Ammon's horn (tissue), 1 donor: ENCODE measurements around the gene PDGFB.

Experiments used
- DNase-seq: peaks from one replicate; pipeline ENCODE4 v3.0.0-alpha.2; 2016; ENCODE audit warnings: low spot score

PDGFB gene

GRCh38 chr22:39244496-39245129, at the start of gene PDGFB:
PDGFB (minus strand) TSS chr22:39244982; CDS start chr22:39243963, 1,019 bp downstream.
- DNase-seq = peak; percentile 69

- no peak for DNase-seq
Observed at GRCh38 chr22:39293766-39294368, 49.1 kb upstream of the PDGFB start.

GRCh38 chr22:39292561-39293074, 47.8 kb upstream of the PDGFB start:
- DNase-seq = peak; percentile 86

- DNase-seq = no peak
Observed at GRCh38 chr22:39292031-39292462, 47.3 kb upstream of the PDGFB start.

- no peak for DNase-seq
Observed at GRCh38 chr22:39291523-39291922, 46.7 kb upstream of the PDGFB start.

DNA sequence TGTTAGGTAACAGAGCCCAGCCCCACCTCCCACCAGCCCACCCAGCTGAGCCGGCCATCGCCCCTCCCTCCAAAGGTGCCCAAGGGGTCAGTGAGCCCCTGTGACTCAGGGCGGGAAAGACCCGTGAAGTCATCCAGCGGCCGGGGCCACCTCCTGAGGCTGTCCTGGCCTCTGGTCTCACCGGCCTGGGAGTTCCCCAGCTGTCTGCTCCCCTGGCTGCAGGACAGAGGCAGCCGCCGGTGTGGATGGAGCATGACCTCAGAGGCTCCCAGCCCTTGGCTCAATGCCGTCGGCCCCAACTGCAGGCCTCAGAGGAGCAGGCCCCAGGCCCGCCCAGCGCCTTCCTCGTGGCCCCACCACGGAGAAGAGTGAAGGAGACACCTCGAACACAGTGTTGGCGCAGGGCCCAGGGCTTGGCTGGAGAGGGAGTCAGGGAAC, 46.0 kb upstream of the PDGFB start:
- no peak for DNase-seq

GRCh38 chr22:39289975-39290720, 45.4 kb upstream of the PDGFB start:
- no peak for DNase-seq

DNA sequence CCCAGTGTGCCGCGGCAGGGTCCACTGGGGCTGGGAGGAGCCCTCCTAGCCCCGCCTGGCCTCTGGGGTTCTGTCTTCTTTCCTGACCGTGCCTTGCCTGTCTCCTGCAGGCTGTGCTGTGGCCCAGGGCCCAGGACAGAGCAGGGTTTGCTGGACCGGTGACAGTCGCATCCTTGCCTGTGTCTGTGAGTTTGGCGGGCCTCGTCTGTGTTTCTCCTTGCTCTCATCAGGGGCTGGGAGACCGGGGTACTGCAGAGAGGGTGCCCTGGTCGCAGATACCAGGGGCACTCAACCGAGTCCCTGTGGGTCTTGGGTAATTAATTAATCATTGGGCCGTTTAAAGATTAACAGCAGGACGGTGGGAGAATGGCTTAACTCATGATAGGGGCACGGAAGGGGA, 44.8 kb upstream of the PDGFB start:
- DNase-seq = no peak

DNA sequence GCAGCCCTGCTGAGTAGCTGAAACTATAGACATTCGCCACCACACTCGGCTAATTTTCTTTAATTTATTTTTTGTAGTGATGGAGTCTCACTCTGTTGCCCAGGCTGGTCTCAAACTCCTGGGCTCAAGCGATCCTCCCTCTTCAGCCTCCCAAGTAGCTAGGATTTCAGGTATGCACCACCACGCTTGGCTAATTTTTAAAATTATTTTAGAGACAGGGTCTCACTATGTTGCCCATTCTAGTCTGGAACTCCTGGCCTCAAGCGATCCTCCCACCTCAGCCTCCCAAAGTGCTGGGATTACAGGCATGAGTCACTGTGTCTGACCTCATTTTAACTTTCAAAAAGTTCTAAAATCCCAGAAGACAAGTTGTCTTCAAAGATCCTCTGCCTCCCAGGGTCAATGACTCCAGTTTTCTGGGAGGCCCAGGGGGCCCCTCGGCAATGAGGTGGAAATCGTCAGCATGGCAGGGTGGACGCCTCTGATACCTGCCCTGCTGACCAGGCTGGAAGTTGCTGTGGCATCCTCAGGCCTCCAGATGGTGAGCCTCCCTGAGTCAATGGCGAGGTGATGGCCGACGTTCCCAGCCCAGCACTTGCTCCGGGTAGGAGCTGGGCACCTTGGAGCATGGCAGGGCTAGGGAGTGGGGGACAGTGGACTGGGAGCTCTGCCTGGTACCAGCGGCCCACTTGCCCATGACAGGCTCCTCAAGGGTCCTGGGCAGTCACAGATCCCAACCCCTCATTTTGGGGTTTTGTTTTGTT, 43.5 kb upstream of the PDGFB start:
- no peak for DNase-seq

- DNase-seq = peak; percentile 65
Observed at GRCh38 chr22:39287076-39287725, 42.4 kb upstream of the PDGFB start.

DNA sequence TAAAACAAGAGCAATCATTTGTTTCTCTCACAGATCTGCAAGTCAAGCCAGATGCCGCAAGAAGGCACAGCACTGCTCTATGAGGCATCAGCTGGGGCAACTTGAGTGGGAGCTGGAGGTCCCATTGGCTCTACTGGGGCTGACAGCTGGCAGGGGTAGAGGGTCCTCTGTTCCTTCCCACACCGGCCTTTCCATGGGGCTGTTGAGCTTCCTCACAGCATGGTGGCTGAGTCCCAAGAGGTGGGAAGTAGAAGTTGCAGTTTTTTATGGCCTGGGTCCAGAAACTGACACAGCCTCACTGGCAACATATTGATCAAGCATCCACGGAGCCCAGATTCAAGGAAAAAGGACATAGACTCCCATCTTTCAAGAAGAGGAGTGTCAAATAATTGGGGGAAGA, 40.2 kb upstream of the PDGFB start:
- DNase-seq = no peak

GRCh38 chr22:39284142-39284980, 39.6 kb upstream of the PDGFB start:
- no peak for DNase-seq

DNA sequence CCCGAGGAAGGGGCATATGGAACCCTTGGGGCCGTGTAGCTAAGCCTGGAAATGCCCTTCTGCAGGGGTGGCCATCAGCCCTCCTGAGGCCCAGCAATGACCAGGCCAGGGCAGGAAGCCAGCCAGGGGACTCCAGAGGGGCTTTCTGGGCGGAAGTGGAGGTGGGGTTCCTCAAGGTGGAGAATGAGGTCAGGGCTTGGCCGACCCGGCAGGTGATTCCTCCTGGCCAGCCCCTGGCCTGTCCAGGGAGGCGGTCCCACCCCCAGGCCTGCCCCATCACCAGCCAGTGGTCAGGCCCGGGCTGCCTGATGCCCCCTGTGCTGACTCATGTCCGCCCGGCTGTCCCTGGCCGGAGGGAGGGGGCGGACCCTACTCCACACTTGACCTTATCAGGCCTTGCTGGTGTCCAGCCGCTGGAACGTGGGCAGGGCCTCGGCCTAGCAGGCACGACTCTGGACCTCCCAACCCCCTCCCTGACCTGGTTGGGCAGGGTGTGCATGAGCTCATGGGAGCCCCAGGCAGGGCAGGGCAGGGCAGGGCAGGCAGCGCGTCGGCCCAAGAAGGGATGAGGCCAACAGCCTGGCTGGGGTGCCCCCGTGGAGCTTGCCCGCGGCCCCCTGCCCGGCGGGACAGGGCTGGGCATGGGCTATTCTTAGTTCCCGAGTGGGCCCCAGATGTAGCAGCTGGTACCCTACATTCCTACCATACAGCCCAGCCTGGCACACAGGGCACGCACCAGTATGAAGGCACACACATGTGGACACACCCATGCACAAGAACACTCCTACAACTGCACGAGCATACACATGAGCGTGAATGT, 38.8 kb upstream of the PDGFB start:
- DNase-seq = peak; percentile 77

DNA sequence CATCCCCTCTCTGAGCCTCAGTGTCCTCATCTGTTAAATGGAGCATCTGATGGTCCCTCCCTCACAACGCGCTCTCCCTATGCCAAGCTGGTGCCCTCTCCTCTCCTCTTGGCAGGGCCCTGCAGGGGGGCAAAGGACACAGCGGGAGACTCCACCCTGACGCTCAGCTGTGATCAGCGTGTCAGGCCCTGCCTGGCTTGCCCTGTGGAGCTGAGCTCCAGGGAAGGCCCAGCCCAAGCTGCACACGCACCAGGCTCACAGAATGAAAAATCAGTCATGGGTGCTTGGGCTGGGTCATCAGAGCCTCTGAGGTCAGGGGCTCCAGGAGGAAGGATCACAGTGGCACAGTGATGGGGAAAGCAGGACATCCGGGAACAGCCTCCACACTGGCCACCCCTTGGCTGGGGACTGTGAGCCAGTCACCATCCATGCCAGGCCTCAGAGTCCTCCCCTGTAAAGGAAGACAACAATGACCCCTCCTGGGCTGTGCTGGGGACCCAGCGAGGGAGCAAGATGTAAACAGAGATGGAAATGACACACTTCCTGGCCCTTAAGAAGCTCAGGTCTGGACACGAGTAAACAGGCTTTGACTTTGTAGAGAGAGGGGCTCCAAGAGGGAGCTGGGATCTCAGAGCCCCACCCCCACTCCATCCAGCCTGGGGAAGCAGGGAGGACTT, 38.0 kb upstream of the PDGFB start:
- DNase-seq = no peak

GRCh38 chr22:39281126-39281525, 36.3 kb upstream of the PDGFB start:
- DNase-seq = no peak

GRCh38 chr22:39280250-39280649, 35.5 kb upstream of the PDGFB start:
- DNase-seq = no peak

GRCh38 chr22:39279170-39279850, 34.5 kb upstream of the PDGFB start:
- DNase-seq = no peak

DNA sequence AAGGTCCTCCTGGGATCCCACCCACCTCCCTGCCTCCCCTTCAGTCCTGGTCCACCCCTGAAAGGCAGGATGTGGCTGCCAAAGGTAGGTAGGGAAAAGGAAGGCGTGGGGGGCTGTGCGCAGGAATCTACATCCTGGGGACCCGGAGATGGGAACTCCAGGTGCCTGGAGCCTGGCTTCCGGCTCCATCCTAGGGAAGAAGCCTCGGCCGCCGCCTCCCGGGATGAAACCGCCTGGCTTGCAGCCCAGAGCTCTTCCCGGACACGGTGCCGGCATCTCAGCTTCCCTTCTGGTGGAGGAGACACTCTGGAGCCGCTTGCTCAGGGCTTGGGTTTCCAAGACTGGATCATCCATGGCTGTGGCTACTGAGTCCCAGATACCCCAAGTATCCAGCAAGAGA, 33.3 kb upstream of the PDGFB start:
- no peak for DNase-seq

- DNase-seq = no peak
Observed at GRCh38 chr22:39277142-39277607, 32.4 kb upstream of the PDGFB start.
